ENCODE measurements around the gene RAD51B.
"Not testable (repeated sequence)": the region's sequence is repeated elsewhere in the genome, so short reads cannot be mapped to it uniquely, and the experiment has no call there.

RAD51B gene

GRCh38 chr14:68254669-68255527, 435.3 kb downstream of the RAD51B start:
- H3K27ac ChIP-seq (ENCODE audit: low read depth, low read length, severe bottlenecking) = peak overlapping the region; percentile 31
- no peak overlapping the region for H3K4me3 ChIP-seq (ENCODE audit: extremely low read depth, insufficient read depth, low read length, poor library complexity, severe bottlenecking)
- H3K9me3 ChIP-seq (ENCODE audit: control insufficient read depth, low read length) = no peaks in the 10 kb centered on the region
- no peaks in the 10 kb centered on the region for H3K36me3 ChIP-seq (ENCODE audit: control insufficient read depth, insufficient read depth, low read length)
- H3K4me1 ChIP-seq (ENCODE audit: control insufficient read depth, insufficient read depth, low read length, poor library complexity, severe bottlenecking) = peaks cover 33% of the 10 kb centered on the region
- WGBS, 2 experiments (ENCODE audit: insufficient coverage in 2 of 2) = no CpG with 5 or more reads among the region's 1 CpG

DNA sequence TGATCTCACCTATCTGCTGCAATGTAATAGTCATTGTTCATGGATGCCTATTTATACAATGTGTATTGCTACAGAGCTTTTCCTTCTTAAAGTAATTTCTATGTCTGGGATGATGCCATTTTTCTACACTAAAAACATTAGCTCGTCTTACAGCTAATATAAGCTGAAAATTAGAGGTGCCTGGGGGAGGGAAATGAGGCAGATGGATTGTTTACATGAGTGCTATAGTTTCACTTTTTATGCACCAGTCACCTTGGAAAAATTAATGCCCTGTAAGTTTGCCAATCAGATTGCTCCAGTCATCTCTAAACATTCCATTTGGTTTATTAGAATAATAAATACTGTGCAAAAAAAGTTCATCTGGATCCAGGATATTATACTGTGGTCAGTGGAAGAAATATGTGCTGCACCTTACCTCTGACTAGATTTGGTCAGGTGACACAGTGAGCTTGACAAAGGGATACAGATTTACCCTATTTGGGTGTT, 436.2 kb downstream of the RAD51B start:
- Histone ChIP-seq H3K9me3 (ENCODE audit: control insufficient read depth, low read length) (no peaks in the 10 kb centered on the region), H3K4me3 (ENCODE audit: extremely low read depth, insufficient read depth, low read length, poor library complexity, severe bottlenecking) (no peak overlapping the region), H3K4me1 (ENCODE audit: control insufficient read depth, insufficient read depth, low read length, poor library complexity, severe bottlenecking) (peaks cover 31% of the 10 kb centered on the region), H3K27ac (ENCODE audit: low read depth, low read length, severe bottlenecking) (no peak overlapping the region), H3K36me3 (ENCODE audit: control insufficient read depth, insufficient read depth, low read length) (no peaks in the 10 kb centered on the region)
- no CpG with 5 or more reads among the region's 1 CpG for WGBS, 2 experiments (ENCODE audit: insufficient coverage in 2 of 2)

- H3K27ac ChIP-seq (ENCODE audit: low read depth, low read length, severe bottlenecking) = no peak overlapping the region
- H3K4me1 ChIP-seq (ENCODE audit: control insufficient read depth, insufficient read depth, low read length, poor library complexity, severe bottlenecking) = peaks cover 34% of the 10 kb centered on the region
- no peak overlapping the region for H3K4me3 ChIP-seq (ENCODE audit: extremely low read depth, insufficient read depth, low read length, poor library complexity, severe bottlenecking)
- WGBS, 2 experiments (ENCODE audit: insufficient coverage in 2 of 2) = 88 to 90% methylated on average over 4 of the region's 4 CpGs
- H3K9me3 ChIP-seq (ENCODE audit: control insufficient read depth, low read length) = no peaks in the 10 kb centered on the region
- no peaks in the 10 kb centered on the region for H3K36me3 ChIP-seq (ENCODE audit: control insufficient read depth, insufficient read depth, low read length)
Measured at GRCh38 chr14:68257969-68258368, 438.4 kb downstream of the RAD51B start.

GRCh38 chr14:68258995-68259394, 439.4 kb downstream of the RAD51B start:
- H3K9me3 ChIP-seq (ENCODE audit: control insufficient read depth, low read length); H3K27ac ChIP-seq (ENCODE audit: low read depth, low read length, severe bottlenecking); H3K36me3 ChIP-seq (ENCODE audit: control insufficient read depth, insufficient read depth, low read length); H3K4me3 ChIP-seq (ENCODE audit: extremely low read depth, insufficient read depth, low read length, poor library complexity, severe bottlenecking): not testable (repeated sequence)
- no CpG with 5 or more reads among the region's 2 CpGs for WGBS, 2 experiments (ENCODE audit: insufficient coverage in 2 of 2)
- H3K4me1 ChIP-seq (ENCODE audit: control insufficient read depth, insufficient read depth, low read length, poor library complexity, severe bottlenecking) = peaks cover 34% of the 10 kb centered on the region

DNA sequence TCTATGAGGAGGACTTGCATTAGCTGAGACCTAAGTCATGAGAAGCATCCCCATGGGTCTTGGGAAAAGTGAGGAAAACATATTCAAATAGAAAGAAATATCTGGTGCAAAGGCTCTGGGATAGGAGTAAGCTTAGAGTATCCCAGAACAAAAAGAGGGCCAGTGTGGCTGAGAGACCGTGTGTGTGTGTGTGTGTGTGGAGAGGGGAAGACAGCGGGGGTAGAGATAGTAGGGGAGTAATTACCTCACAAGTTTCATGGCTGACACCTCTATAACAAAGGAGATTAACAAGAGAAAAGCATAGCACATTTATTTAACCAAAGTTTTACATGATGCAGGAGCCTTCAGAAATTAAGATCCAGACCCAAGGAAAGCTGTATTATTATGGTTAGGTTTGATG, 440.5 kb downstream of the RAD51B start:
- Histone ChIP-seq H3K36me3 (ENCODE audit: control insufficient read depth, insufficient read depth, low read length) (no peaks in the 10 kb centered on the region), H3K4me1 (ENCODE audit: control insufficient read depth, insufficient read depth, low read length, poor library complexity, severe bottlenecking) (peaks cover 25% of the 10 kb centered on the region), H3K4me3 (ENCODE audit: extremely low read depth, insufficient read depth, low read length, poor library complexity, severe bottlenecking) (no peak overlapping the region), H3K27ac (ENCODE audit: low read depth, low read length, severe bottlenecking) (no peak overlapping the region), H3K9me3 (ENCODE audit: control insufficient read depth, low read length) (no peaks in the 10 kb centered on the region)
- WGBS, 2 experiments (ENCODE audit: insufficient coverage in 2 of 2) = 40 to 67% methylated on average over 1 of the region's 2 CpGs

DNA sequence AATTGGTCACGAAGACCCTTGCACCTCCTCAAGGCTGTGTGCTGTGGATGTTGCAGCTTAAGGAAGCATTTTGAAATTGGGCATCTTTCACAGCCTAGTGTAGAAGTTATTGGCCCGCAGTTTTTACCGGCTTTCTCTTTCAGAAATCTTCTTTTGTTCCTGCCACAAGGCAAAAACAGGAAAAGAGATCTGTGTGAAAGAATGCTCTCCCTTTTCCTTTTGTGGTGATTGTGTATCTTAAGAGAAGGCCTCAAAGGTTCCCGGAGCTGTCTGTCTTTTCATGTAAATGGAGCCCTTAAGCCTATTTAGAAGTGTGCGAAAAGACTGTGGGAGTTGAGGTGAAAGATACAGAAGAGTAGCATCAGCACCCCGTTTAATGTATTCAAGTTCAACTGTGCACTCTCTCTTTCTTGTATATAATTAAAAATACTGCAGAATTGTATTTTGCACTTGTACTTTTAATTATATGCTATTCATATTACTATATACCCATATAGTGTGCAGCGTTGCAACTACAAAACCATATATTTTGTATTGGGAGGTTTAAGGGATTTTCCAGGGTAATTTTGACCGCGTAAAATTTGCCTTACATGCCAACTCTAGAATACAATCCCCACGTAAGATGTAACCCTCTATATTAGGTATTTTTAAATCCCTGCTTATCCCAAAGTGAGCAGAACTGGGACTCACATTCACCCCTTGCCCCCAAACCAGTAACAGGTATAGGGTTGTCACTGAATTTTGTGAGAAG, 441.7 kb downstream of the RAD51B start:
- Histone ChIP-seq H3K4me3 (ENCODE audit: extremely low read depth, insufficient read depth, low read length, poor library complexity, severe bottlenecking) (no peak overlapping the region), H3K4me1 (ENCODE audit: control insufficient read depth, insufficient read depth, low read length, poor library complexity, severe bottlenecking) (peaks cover 20% of the 10 kb centered on the region), H3K27ac (ENCODE audit: low read depth, low read length, severe bottlenecking) (peak overlapping the region; percentile 41), H3K36me3 (ENCODE audit: control insufficient read depth, insufficient read depth, low read length) (no peaks in the 10 kb centered on the region), H3K9me3 (ENCODE audit: control insufficient read depth, low read length) (no peaks in the 10 kb centered on the region)
- 5 to 17% methylated on average over 3 of the region's 10 CpGs for WGBS, 2 experiments (ENCODE audit: insufficient coverage in 2 of 2)

GRCh38 chr14:68262567-68262966, 443.0 kb downstream of the RAD51B start:
- Histone ChIP-seq H3K36me3 (ENCODE audit: control insufficient read depth, insufficient read depth, low read length) (no peaks in the 10 kb centered on the region), H3K9me3 (ENCODE audit: control insufficient read depth, low read length) (no peaks in the 10 kb centered on the region), H3K4me3 (ENCODE audit: extremely low read depth, insufficient read depth, low read length, poor library complexity, severe bottlenecking) (no peak overlapping the region), H3K27ac (ENCODE audit: low read depth, low read length, severe bottlenecking) (no peak overlapping the region), H3K4me1 (ENCODE audit: control insufficient read depth, insufficient read depth, low read length, poor library complexity, severe bottlenecking) (peaks cover 20% of the 10 kb centered on the region)
- 70 to 75% methylated on average over 1 to 2 of the region's 3 CpGs for WGBS, 2 experiments (ENCODE audit: insufficient coverage in 2 of 2)

DNA sequence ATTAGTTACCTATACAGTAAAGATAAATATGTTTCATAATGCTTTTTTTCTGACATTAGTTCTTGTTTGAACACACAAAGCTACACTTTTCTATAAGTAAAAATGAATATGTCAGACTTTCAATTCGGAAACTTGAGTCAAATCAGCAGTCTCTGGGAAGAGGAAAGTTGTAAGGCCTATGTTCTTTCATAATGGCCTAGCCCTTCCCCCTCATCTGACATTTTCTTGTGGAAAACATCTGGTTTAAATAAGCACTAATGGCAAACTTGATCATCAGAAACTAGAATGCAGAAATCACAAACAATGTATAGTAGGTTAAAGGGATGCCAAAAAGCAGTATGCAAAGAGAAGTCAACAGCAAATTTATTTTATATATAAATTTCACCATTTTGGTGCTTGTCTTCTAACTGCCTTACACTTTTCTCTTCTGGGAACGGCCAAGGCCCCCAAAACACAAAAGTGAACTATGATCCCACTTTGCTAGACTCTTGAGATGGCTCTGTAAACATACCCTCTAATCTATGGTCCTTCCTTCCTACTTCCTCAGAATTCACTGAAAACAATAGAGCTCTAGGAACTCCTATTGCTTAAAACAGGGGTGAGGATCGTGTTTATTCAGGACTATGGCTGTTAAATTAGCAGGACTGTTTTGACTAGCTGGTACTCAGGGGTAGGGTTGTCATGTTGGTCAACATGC, 444.1 kb downstream of the RAD51B start:
- Histone ChIP-seq H3K9me3 (ENCODE audit: control insufficient read depth, low read length) (no peaks in the 10 kb centered on the region), H3K4me3 (ENCODE audit: extremely low read depth, insufficient read depth, low read length, poor library complexity, severe bottlenecking) (no peak overlapping the region), H3K4me1 (ENCODE audit: control insufficient read depth, insufficient read depth, low read length, poor library complexity, severe bottlenecking) (peaks cover 21% of the 10 kb centered on the region), H3K36me3 (ENCODE audit: control insufficient read depth, insufficient read depth, low read length) (no peaks in the 10 kb centered on the region), H3K27ac (ENCODE audit: low read depth, low read length, severe bottlenecking) (no peak overlapping the region)
- WGBS, 2 experiments (ENCODE audit: insufficient coverage in 2 of 2) = 83% methylated on average over 2 of the region's 3 CpGs; no CpG with 5 or more reads in 1 of the 2 experiments

DNA sequence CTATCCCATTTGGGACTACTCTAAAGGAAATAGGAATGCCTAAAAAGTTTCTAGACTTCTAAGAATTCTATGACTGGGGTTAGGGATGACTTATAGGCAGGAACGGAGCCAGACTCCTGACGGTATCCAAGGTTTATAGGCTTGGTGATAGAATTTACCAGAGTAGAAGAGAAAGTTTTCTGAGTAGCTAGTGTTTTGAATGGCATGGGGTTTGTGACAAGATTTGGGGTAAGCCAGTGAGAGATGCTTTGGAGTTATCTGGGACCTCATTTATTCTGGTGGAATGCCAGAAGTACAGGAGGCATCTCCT, 444.6 kb downstream of the RAD51B start:
- no peaks in the 10 kb centered on the region for H3K9me3 ChIP-seq (ENCODE audit: control insufficient read depth, low read length)
- 94 to 96% methylated on average over 2 of the region's 2 CpGs for WGBS, 2 experiments (ENCODE audit: insufficient coverage in 2 of 2)
- H3K4me3 ChIP-seq (ENCODE audit: extremely low read depth, insufficient read depth, low read length, poor library complexity, severe bottlenecking) = no peak overlapping the region
- H3K4me1 ChIP-seq (ENCODE audit: control insufficient read depth, insufficient read depth, low read length, poor library complexity, severe bottlenecking) = peaks cover 24% of the 10 kb centered on the region
- H3K27ac ChIP-seq (ENCODE audit: low read depth, low read length, severe bottlenecking) = no peak overlapping the region
- H3K36me3 ChIP-seq (ENCODE audit: control insufficient read depth, insufficient read depth, low read length) = no peaks in the 10 kb centered on the region

DNA sequence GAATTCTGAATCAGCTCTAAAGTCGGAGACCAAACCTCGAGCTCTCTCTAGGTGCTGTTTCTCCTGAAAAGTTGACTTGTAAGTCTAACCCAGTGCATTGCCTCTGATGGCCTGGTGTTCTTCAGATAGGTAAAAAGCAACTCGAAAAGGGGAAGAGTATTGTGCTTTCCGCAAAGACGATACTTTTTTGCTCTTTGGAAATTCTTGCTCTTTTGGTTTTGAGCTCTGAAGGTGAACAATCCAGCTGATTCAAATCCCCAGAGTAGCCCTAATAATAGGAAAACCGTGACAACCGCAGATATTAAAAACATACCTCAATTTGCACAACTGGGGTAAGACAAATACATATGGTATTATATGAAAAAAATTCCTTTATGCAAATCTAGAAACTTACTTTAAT, 447.4 kb downstream of the RAD51B start:
- Histone ChIP-seq H3K9me3 (ENCODE audit: control insufficient read depth, low read length) (no peaks in the 10 kb centered on the region), H3K27ac (ENCODE audit: low read depth, low read length, severe bottlenecking) (no peak overlapping the region), H3K4me1 (ENCODE audit: control insufficient read depth, insufficient read depth, low read length, poor library complexity, severe bottlenecking) (peaks cover 7% of the 10 kb centered on the region), H3K4me3 (ENCODE audit: extremely low read depth, insufficient read depth, low read length, poor library complexity, severe bottlenecking) (no peak overlapping the region), H3K36me3 (ENCODE audit: control insufficient read depth, insufficient read depth, low read length) (no peaks in the 10 kb centered on the region)
- 94 to 100% methylated on average over 1 to 5 of the region's 7 CpGs for WGBS, 2 experiments (ENCODE audit: insufficient coverage in 2 of 2)

All from mesodermal cell (in vitro differentiated cells).